ENCODE data around the gene RIOK1. TPM values are rescaled to one million over a fixed set of nuclear protein-coding genes. Genes with fewer than 3 reads are reported as not detected.
"Not testable (repeated sequence)": the region's sequence is repeated elsewhere in the genome, so short reads cannot be mapped to it uniquely, and the experiment has no call there.

Gene RIOK1
- total RNA-seq, 1 experiment from 2014 or later, result 36.8 TPM

GRCh38 chr6:7449018-7449417 is 59.4 kb downstream of the RIOK1 start:
- no peak overlapping the region for H3K4me2 ChIP-seq (ENCODE audit: low read depth, low read length, poor library complexity, severe bottlenecking)
- no peaks in the 10 kb centered on the region for H4K20me1 ChIP-seq (ENCODE audit: insufficient read depth, low read depth, low read length)
- H3K4me1 ChIP-seq (ENCODE audit: low read length), result no peaks in the 10 kb centered on the region
- H3K9me2 ChIP-seq (replicated peaks; ENCODE audit: insufficient read depth, low read length), result no peaks in the 10 kb centered on the region
- no peak overlapping the region for H2AFZ ChIP-seq (ENCODE audit: low read length)
- H3K79me2 ChIP-seq (ENCODE audit: low read length), result no peaks in the 10 kb centered on the region
- no peak overlapping the region for H3K9ac ChIP-seq (ENCODE audit: low read length)
- H3K36me3 ChIP-seq (ENCODE audit: insufficient read depth, low read length), result no peaks in the 10 kb centered on the region
- no peak overlapping the region for H3K27ac ChIP-seq (ENCODE audit: low read length)
- no peak overlapping the region for H3K4me3 ChIP-seq (ENCODE audit: low read length)
- no peak for DNase-seq
- H3K27me3 ChIP-seq (ENCODE audit: low read length), result no peaks in the 10 kb centered on the region
- H3K9me3 ChIP-seq (ENCODE audit: low read length), result no peaks in the 10 kb centered on the region

DNA sequence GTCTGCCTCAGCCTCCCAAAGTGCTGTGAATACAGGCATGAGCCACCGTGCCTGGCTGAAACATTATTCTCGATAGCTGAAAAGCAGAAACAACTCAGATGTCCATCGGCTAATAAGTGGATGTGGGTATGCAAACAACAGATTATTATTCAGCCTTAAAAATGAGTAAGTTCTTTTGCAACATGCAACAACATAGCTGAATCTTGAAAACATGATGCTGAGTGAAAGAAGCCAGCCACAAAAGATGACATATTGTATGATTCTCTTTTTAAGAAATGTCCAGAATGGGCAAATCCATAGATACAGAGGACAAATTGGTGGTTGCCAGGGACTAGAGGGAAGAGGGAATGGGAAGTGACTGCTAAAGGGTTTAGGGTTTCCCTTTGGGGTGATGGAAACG is 61.7 kb downstream of the RIOK1 start:
- Histone ChIP-seq H3K9ac (ENCODE audit: low read length) (no peak overlapping the region), H3K4me2 (ENCODE audit: low read depth, low read length, poor library complexity, severe bottlenecking) (no peak overlapping the region), H4K20me1 (ENCODE audit: insufficient read depth, low read depth, low read length) (no peaks in the 10 kb centered on the region), H3K27me3 (ENCODE audit: low read length) (no peaks in the 10 kb centered on the region), H3K79me2 (ENCODE audit: low read length) (no peaks in the 10 kb centered on the region), H2AFZ (ENCODE audit: low read length) (no peak overlapping the region), H3K27ac (ENCODE audit: low read length) (no peak overlapping the region), H3K9me2 (replicated peaks; ENCODE audit: insufficient read depth, low read length) (no peaks in the 10 kb centered on the region), H3K36me3 (ENCODE audit: insufficient read depth, low read length) (no peaks in the 10 kb centered on the region), H3K9me3 (ENCODE audit: low read length) (no peaks in the 10 kb centered on the region), H3K4me3 (ENCODE audit: low read length) (no peak overlapping the region), H3K4me1 (ENCODE audit: low read length) (no peaks in the 10 kb centered on the region)
- DNase-seq, result no peak

DNA sequence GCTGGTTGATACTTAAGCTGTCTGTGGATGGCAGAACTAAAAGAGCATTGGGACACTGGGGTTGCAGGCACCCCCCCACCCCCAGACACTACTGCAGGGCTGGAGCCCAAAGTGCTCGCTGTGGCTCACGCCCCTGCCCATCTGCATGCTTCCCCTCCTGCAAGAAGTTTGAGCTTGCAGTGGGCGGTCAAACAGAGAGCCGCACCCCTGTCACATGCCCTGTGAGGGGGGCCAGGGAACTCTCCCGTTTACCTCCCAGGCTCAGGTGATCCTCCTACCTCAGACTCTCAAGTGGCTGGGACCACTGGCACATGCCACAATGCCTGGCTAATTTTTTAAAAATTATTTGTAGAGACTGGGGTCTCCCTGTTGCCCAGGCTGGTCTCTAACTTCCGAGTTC is 63.3 kb downstream of the RIOK1 start:
- Histone ChIP-seq H4K20me1 (ENCODE audit: insufficient read depth, low read depth, low read length) (no peaks in the 10 kb centered on the region), H3K4me1 (ENCODE audit: low read length) (no peaks in the 10 kb centered on the region), H3K27ac (ENCODE audit: low read length) (no peak overlapping the region), H3K4me3 (ENCODE audit: low read length) (no peak overlapping the region), H3K9ac (ENCODE audit: low read length) (no peak overlapping the region), H3K79me2 (ENCODE audit: low read length) (no peaks in the 10 kb centered on the region), H3K9me3 (ENCODE audit: low read length) (no peaks in the 10 kb centered on the region), H3K9me2 (replicated peaks; ENCODE audit: insufficient read depth, low read length) (no peaks in the 10 kb centered on the region), H3K27me3 (ENCODE audit: low read length) (no peaks in the 10 kb centered on the region), H3K36me3 (ENCODE audit: insufficient read depth, low read length) (no peaks in the 10 kb centered on the region), H2AFZ (ENCODE audit: low read length) (no peak overlapping the region), H3K4me2 (ENCODE audit: low read depth, low read length, poor library complexity, severe bottlenecking) (no peak overlapping the region)
- no peak for DNase-seq

- no peaks in the 10 kb centered on the region for H3K27me3 ChIP-seq (ENCODE audit: low read length)
- H3K9ac ChIP-seq (ENCODE audit: low read length), result no peak overlapping the region
- H3K36me3 ChIP-seq (ENCODE audit: insufficient read depth, low read length), result no peaks in the 10 kb centered on the region
- H3K4me1 ChIP-seq (ENCODE audit: low read length), result no peaks in the 10 kb centered on the region
- no peak overlapping the region for H2AFZ ChIP-seq (ENCODE audit: low read length)
- DNase-seq, result no peak
- no peaks in the 10 kb centered on the region for H3K79me2 ChIP-seq (ENCODE audit: low read length)
- no peak overlapping the region for H3K4me2 ChIP-seq (ENCODE audit: low read depth, low read length, poor library complexity, severe bottlenecking)
- H3K4me3 ChIP-seq (ENCODE audit: low read length), result no peak overlapping the region
- no peak overlapping the region for H3K27ac ChIP-seq (ENCODE audit: low read length)
- H3K9me3 ChIP-seq (ENCODE audit: low read length), result no peaks in the 10 kb centered on the region
- no peaks in the 10 kb centered on the region for H3K9me2 ChIP-seq (replicated peaks; ENCODE audit: insufficient read depth, low read length)
- H4K20me1 ChIP-seq (ENCODE audit: insufficient read depth, low read depth, low read length), result no peaks in the 10 kb centered on the region
Measured at GRCh38 chr6:7454696-7455358, 65.2 kb downstream of the RIOK1 start.

DNA sequence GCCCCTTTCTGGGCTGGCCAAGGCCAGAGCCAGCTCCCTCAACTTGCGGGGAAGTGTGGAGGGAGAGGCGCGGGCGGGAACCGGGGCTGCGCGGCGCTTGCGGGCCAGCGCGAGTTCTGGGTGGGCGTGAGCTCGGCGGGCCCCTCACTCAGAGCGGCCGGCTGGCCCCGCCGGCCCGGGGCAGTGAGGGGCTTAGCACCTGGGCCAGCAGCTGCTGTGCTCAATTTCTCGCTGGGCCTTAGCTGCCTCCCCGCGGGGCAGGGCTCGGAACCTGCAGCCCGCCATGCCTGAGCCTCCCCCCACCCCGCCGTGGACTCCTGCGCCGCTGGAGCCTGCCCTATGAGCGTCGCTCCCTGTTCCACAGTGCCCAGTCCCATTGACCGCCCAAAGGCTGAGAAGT is 66.7 kb downstream of the RIOK1 start:
- H3K27me3 ChIP-seq (ENCODE audit: low read length); H3K4me2 ChIP-seq (ENCODE audit: low read depth, low read length, poor library complexity, severe bottlenecking); H4K20me1 ChIP-seq (ENCODE audit: insufficient read depth, low read depth, low read length); H3K9ac ChIP-seq (ENCODE audit: low read length); H3K4me1 ChIP-seq (ENCODE audit: low read length); H2AFZ ChIP-seq (ENCODE audit: low read length); DNase-seq; H3K9me3 ChIP-seq (ENCODE audit: low read length); H3K9me2 ChIP-seq (replicated peaks; ENCODE audit: insufficient read depth, low read length); H3K4me3 ChIP-seq (ENCODE audit: low read length); H3K36me3 ChIP-seq (ENCODE audit: insufficient read depth, low read length); H3K27ac ChIP-seq (ENCODE audit: low read length); H3K79me2 ChIP-seq (ENCODE audit: low read length): not testable (repeated sequence)

DNA sequence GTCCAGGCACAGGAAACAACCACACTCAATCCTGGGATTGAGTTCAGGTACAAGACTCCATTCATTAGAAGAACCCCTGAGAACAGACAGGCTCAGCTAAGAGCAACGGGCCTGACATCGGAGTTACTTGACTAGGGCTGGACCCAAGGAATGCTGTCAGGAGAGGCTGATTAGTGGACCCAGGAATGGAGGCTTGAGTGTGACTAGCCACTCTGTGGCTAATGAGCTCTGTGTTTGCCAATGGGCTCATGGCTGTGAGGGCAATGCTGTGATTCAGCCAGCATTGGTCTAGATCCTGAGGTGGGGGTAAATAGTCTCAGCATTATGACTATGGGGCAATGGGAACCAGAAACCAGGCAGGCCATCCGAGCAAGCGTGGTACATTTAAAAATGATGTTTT is 71.8 kb downstream of the RIOK1 start:
- Histone ChIP-seq H3K9ac (ENCODE audit: low read length) (no peak overlapping the region), H3K4me3 (ENCODE audit: low read length) (no peak overlapping the region), H3K36me3 (ENCODE audit: insufficient read depth, low read length) (no peaks in the 10 kb centered on the region), H3K9me2 (replicated peaks; ENCODE audit: insufficient read depth, low read length) (no peaks in the 10 kb centered on the region), H3K27me3 (ENCODE audit: low read length) (no peaks in the 10 kb centered on the region), H4K20me1 (ENCODE audit: insufficient read depth, low read depth, low read length) (no peaks in the 10 kb centered on the region), H3K79me2 (ENCODE audit: low read length) (no peaks in the 10 kb centered on the region), H3K9me3 (ENCODE audit: low read length) (no peaks in the 10 kb centered on the region), H3K4me1 (ENCODE audit: low read length) (no peaks in the 10 kb centered on the region), H2AFZ (ENCODE audit: low read length) (no peak overlapping the region), H3K4me2 (ENCODE audit: low read depth, low read length, poor library complexity, severe bottlenecking) (no peak overlapping the region), H3K27ac (ENCODE audit: low read length) (no peak overlapping the region)
- no peak for DNase-seq

DNA sequence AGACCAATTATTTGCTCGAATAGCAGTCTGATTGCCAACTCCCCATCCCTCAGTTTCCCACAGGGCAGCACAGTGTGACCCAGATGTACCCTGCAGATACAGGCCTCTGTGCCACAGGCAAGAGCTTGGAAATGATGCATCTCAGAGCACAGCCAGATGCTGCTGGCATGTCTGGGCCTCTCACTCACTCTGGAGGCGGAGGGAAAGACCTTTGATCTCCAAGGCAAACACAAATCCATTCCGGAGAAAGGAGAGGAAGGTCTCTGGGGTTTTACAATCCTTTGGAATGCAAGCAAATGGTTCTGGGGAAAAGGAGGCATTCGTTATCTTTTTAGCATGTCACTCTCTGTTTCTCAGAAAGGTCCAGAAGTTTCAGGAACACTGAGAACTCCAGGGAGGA is 74.2 kb downstream of the RIOK1 start:
- Histone ChIP-seq H3K27me3 (ENCODE audit: low read length) (no peaks in the 10 kb centered on the region), H3K36me3 (ENCODE audit: insufficient read depth, low read length) (no peaks in the 10 kb centered on the region), H3K9me3 (ENCODE audit: low read length) (no peaks in the 10 kb centered on the region), H3K4me3 (ENCODE audit: low read length) (no peak overlapping the region), H2AFZ (ENCODE audit: low read length) (no peak overlapping the region), H3K9me2 (replicated peaks; ENCODE audit: insufficient read depth, low read length) (no peaks in the 10 kb centered on the region), H3K27ac (ENCODE audit: low read length) (no peak overlapping the region), H3K4me1 (ENCODE audit: low read length) (no peaks in the 10 kb centered on the region), H3K79me2 (ENCODE audit: low read length) (no peaks in the 10 kb centered on the region), H3K4me2 (ENCODE audit: low read depth, low read length, poor library complexity, severe bottlenecking) (no peak overlapping the region), H4K20me1 (ENCODE audit: insufficient read depth, low read depth, low read length) (no peaks in the 10 kb centered on the region), H3K9ac (ENCODE audit: low read length) (no peak overlapping the region)
- DNase-seq, result no peak

DNA sequence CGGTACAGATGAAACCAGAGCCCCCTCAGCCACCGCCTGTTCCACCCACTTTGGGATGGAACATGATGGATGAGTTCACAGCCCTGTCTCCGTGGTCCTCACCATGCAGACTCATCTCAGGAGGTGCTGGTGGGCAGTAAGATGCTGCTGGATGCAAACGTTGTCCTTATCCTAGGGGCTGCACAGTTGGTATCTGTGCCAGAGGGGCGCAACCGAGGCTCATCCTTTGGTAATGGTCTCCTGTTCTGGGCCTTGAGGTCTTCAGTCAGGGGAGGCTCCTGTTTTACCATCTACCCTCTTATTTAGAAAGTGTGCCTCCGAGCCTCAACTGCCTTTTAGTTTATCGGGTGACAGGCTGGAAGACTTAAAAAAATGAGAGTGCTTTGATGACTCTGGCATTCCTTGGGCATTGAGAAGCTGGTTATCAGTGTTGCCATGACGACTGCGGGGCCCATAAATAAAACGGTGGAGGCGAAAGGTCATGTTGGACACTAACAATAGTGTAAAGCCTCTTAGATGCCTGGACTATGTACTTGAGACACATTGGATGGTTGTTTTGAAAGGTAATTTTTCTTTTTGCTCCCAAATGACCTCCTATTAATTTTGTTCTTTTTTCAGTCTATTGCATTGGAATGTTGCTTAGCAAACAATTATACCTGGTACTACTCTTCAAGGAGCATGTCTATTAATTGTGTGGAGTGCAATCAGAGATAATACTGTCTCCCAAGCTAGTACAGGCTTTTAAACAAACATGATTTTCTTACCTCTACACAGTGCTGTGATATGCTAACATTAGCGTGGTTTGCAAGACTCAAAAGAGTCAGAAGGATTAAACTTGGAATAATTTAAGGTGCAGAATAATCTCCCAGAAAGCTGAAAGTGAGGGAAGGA is 77.6 kb downstream of the RIOK1 start:
- no peaks in the 10 kb centered on the region for H3K79me2 ChIP-seq (ENCODE audit: low read length)
- H3K36me3 ChIP-seq (ENCODE audit: insufficient read depth, low read length), result no peaks in the 10 kb centered on the region
- no peaks in the 10 kb centered on the region for H3K4me1 ChIP-seq (ENCODE audit: low read length)
- H3K9ac ChIP-seq (ENCODE audit: low read length), result no peak overlapping the region
- no peaks in the 10 kb centered on the region for H3K9me3 ChIP-seq (ENCODE audit: low read length)
- no peak overlapping the region for H3K27ac ChIP-seq (ENCODE audit: low read length)
- no peaks in the 10 kb centered on the region for H3K27me3 ChIP-seq (ENCODE audit: low read length)
- no peak for DNase-seq
- H3K4me2 ChIP-seq (ENCODE audit: low read depth, low read length, poor library complexity, severe bottlenecking), result no peak overlapping the region
- H3K4me3 ChIP-seq (ENCODE audit: low read length), result no peak overlapping the region
- H2AFZ ChIP-seq (ENCODE audit: low read length), result no peak overlapping the region
- H4K20me1 ChIP-seq (ENCODE audit: insufficient read depth, low read depth, low read length), result no peaks in the 10 kb centered on the region
- H3K9me2 ChIP-seq (replicated peaks; ENCODE audit: insufficient read depth, low read length), result no peaks in the 10 kb centered on the region

Measured in Karpas-422 (cell line).